ENCODE results near the gene TPST1. TPM values are rescaled to one million over a fixed set of nuclear protein-coding genes. Genes with fewer than 3 reads are reported as not detected.

Gene TPST1
- total RNA-seq, 1 donor from 2014 or later: 30.0 TPM

GRCh38 chr7:66296557-66296956 lies 91.4 kb downstream of the TPST1 start:
- Mint-ChIP-seq H3K4me1 (ENCODE audit: low read depth) (peaks cover 13% of the 10 kb centered on the region), H3K27me3 (ENCODE audit: low read depth) (no peaks in the 10 kb centered on the region), H3K27ac (ENCODE audit: unreplicated experiment) (no peak overlapping the region), H3K36me3 (ENCODE audit: low read depth) (peaks cover 12% of the 10 kb centered on the region), H3K4me3 (ENCODE audit: unreplicated experiment) (no peak overlapping the region), H3K9me3 (ENCODE audit: low read depth) (peaks cover 19% of the 10 kb centered on the region)
- DNase-seq (ENCODE audit: low spot score): no peak
- no peak for TF ChIP-seq CTCF (IDR thresholded peaks at IDR 0.05)

DNA sequence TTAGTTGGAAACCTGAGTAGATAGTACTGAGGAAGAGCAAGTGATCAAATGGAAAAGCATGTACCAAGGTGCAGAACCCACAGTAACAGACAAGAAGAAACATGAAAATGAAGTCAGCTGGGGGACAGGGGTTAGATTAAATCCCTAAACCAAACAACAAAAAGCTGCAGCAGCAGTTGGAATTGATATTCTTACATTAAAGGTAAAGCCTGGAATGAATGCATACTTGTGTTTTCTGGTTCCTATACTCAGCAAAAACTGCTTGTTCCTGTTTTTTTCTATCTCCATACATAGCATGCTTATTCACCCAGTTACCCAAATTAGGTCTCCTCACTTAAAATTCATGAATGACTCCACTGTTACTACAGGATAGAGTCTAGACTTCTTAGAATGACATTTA lies 92.4 kb downstream of the TPST1 start:
- peaks cover 12% of the 10 kb centered on the region for H3K36me3 Mint-ChIP-seq (ENCODE audit: low read depth)
- no peak overlapping the region for H3K4me3 Mint-ChIP-seq (ENCODE audit: unreplicated experiment)
- peaks cover 19% of the 10 kb centered on the region for H3K9me3 Mint-ChIP-seq (ENCODE audit: low read depth)
- no peak for TF ChIP-seq CTCF (IDR thresholded peaks at IDR 0.05)
- DNase-seq (ENCODE audit: low spot score): no peak
- H3K27me3 Mint-ChIP-seq (ENCODE audit: low read depth): no peaks in the 10 kb centered on the region
- no peak overlapping the region for H3K27ac Mint-ChIP-seq (ENCODE audit: unreplicated experiment)
- H3K4me1 Mint-ChIP-seq (ENCODE audit: low read depth): peaks cover 13% of the 10 kb centered on the region

DNA sequence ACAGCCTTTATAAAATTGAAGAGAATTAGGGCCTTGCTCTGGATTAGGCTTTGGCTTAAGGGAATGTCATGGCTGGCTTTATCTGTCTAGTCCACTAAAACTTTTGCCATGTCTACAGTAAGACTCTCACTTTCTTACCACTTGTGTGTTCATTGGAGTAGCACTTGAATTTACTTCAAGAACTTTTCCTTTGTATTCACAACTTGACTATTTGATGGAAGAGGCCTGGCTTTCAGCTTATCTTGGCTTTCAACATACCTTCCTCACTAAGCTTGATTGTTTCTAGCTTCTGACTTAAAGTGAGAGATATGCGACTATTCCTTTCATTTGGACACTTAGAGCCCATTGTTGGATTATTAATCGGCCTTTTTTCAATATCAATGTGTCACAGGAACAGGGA lies 96.1 kb downstream of the TPST1 start:
- H3K4me3 Mint-ChIP-seq (ENCODE audit: unreplicated experiment): no peak overlapping the region
- no peak for DNase-seq (ENCODE audit: low spot score)
- peaks cover 20% of the 10 kb centered on the region for H3K4me1 Mint-ChIP-seq (ENCODE audit: low read depth)
- H3K9me3 Mint-ChIP-seq (ENCODE audit: low read depth): peaks cover 19% of the 10 kb centered on the region
- H3K27ac Mint-ChIP-seq (ENCODE audit: unreplicated experiment): no peak overlapping the region
- no peaks in the 10 kb centered on the region for H3K27me3 Mint-ChIP-seq (ENCODE audit: low read depth)
- TF ChIP-seq CTCF (IDR thresholded peaks at IDR 0.05): no peak
- peaks cover 12% of the 10 kb centered on the region for H3K36me3 Mint-ChIP-seq (ENCODE audit: low read depth)

DNA sequence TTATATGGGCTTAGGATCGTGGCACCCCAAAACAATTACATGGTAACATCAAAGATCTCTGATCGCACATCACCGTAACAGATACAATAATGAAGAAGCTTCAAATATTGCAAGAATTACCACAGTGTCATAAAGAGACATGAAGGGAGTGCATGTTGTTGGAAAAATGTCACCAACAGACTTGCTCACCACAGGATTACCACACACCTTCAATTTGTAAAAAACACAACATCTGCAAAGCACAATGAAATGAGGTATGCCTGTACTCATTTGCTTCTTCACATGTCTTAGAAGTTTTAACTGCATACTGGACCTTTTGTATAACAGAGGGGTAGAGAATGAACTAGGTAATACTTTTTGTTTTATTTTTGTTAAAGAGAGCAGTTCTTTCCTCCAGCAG lies 96.6 kb downstream of the TPST1 start:
- no peak for DNase-seq (ENCODE audit: low spot score)
- no peak for TF ChIP-seq CTCF (IDR thresholded peaks at IDR 0.05)
- Mint-ChIP-seq H3K9me3 (ENCODE audit: low read depth) (peaks cover 19% of the 10 kb centered on the region), H3K4me3 (ENCODE audit: unreplicated experiment) (no peak overlapping the region), H3K27ac (ENCODE audit: unreplicated experiment) (no peak overlapping the region), H3K27me3 (ENCODE audit: low read depth) (no peaks in the 10 kb centered on the region), H3K4me1 (ENCODE audit: low read depth) (peaks cover 21% of the 10 kb centered on the region), H3K36me3 (ENCODE audit: low read depth) (peaks cover 12% of the 10 kb centered on the region)

DNA sequence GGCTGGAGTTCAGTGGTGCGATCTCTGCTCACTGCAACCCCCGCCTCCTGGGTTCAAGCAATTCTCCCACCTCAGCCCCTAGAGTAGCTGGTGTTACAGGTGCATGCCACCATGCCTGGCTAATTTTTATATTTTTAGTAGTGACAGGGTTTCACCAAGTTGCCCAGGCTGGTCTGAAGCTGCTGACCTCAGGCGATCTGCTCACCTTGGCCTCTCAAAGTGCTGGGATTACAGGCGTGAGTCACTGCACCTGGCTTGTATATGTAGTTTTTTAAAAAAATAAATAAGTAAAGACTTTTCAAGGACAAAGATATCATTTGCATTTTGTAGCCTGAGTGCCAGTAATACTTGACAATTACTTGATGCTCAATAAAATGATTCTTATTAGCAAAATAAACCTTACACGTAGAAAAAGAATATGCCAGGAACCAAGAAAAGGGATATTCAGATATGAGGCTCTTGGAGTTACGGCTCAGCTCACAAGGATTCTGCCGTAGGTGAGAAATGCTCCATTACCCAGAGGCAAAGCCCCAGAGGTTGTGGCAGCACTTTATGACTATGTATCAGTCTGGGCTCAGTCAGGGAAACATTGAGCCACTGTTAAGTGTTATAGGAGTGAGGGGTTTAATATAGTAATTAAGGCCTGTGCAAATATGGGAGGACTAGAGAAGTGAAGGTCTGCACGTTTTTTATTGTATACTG lies 98.5 kb downstream of the TPST1 start:
- H3K36me3 Mint-ChIP-seq (ENCODE audit: low read depth): peaks cover 6% of the 10 kb centered on the region
- no peaks in the 10 kb centered on the region for H3K27me3 Mint-ChIP-seq (ENCODE audit: low read depth)
- H3K4me3 Mint-ChIP-seq (ENCODE audit: unreplicated experiment): no peak overlapping the region
- DNase-seq (ENCODE audit: low spot score): no peak
- no peak for TF ChIP-seq CTCF (IDR thresholded peaks at IDR 0.05)
- peaks cover 31% of the 10 kb centered on the region for H3K4me1 Mint-ChIP-seq (ENCODE audit: low read depth)
- peaks cover 7% of the 10 kb centered on the region for H3K9me3 Mint-ChIP-seq (ENCODE audit: low read depth)
- H3K27ac Mint-ChIP-seq (ENCODE audit: unreplicated experiment): no peak overlapping the region

Data from chondrocyte (in vitro differentiated cells).